ENCODE results near the gene C2orf74. TPM values are rescaled to one million over a fixed set of nuclear protein-coding genes. Genes with fewer than 3 reads are reported as not detected.
A peak's percentile ranks its signal among the peaks of the same experiment; 100 is the strongest.
"Not testable (repeated sequence)": the region's sequence is repeated elsewhere in the genome, so short reads cannot be mapped to it uniquely, and the experiment has no call there.

Gene C2orf74
- total RNA-seq, 2 experiments from 2014 or later: 7.6 to 16.1 TPM

DNA sequence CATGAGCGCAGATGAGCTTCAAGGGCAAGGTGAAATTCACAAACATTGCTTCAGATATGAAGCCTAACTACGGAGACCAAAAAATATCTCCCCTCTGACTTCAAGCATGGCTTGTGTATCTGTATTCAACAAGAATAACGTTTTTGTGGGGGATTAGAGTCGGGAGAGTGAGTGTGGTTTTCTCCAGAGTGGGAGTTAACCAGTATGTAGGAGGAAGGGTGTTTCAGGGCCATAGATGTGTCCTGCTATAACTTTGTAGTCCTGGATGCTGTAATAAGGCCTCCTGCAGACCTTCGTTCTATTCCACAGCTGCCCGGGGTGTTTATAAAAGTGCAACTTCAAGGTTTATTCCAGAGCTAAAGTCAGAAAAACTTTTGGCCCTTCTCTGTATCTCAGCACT, 12.9 kb upstream of the C2orf74 start:
- Mint-ChIP-seq H3K27me3 (no peaks in the 10 kb centered on the region), H3K36me3 (peaks cover 19% of the 10 kb centered on the region), H3K4me1 (peaks cover 3% of the 10 kb centered on the region), H3K4me3 (no peak overlapping the region), H3K27ac (no peak overlapping the region), H3K9me3 (no peaks in the 10 kb centered on the region)
- POLR2A ChIA-PET: no interaction called here
- DNase-seq (no peak), ATAC-seq (ENCODE audit: low read depth) (no peak)

DNA sequence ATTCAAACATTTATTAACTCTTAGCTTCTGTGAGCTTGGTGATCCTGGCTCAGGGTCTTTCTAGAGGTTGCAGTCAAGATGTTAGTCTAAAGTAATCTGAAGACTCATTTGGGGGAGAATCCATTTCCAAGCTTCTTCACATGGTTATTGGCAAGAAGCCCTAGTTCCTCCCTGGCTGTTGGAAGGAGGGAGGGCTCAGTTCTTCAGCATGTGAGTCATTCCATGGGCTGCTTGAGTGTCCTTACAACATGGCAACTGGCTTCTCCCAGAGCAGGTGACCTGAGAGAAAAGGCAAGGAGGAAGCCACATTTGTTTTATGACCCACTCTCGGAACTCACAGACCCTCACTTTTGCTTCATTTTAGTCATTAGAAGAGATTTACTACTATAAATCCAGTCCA, 10.6 kb upstream of the C2orf74 start:
- Mint-ChIP-seq H3K9me3 (no peaks in the 10 kb centered on the region), H3K4me1 (no peaks in the 10 kb centered on the region), H3K36me3 (peaks cover 21% of the 10 kb centered on the region), H3K4me3 (no peak overlapping the region), H3K27ac (no peak overlapping the region), H3K27me3 (no peaks in the 10 kb centered on the region)
- ATAC-seq (ENCODE audit: low read depth) (no peak), DNase-seq (no peak)
- POLR2A ChIA-PET: no interaction called here

DNA sequence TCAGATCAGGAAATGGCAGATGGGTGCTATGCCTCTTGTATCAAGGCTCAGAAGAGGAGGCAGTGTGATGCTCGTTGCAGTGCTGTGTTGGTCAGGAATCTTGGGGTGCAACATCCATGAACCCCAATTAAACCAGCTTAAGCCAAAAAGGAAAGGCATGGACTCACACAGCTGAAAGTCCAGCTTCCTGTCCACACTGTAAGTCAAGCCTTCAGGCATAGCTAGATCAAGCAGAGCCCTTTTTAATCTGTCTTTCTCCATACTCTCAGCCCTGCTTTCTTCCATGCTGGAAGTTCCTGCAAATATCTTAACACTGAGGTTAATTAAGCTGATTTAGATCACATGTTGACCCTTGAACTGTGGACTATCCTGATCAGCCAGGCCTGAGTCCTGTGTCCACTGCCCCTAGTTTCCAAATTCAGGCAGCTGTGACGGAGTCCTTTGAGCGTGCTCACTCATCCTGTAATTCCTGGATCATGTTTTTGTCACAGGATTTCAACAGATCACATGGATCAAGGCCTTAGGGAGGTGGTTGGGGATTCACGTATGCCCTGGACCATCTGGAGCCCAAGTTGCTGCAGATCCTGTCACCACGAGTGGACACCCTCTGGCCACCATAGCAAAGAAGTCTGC, 4.5 kb upstream of the C2orf74 start:
- peaks cover 31% of the 10 kb centered on the region for H3K36me3 Mint-ChIP-seq
- POLR2A ChIA-PET: no interaction called here

DNA sequence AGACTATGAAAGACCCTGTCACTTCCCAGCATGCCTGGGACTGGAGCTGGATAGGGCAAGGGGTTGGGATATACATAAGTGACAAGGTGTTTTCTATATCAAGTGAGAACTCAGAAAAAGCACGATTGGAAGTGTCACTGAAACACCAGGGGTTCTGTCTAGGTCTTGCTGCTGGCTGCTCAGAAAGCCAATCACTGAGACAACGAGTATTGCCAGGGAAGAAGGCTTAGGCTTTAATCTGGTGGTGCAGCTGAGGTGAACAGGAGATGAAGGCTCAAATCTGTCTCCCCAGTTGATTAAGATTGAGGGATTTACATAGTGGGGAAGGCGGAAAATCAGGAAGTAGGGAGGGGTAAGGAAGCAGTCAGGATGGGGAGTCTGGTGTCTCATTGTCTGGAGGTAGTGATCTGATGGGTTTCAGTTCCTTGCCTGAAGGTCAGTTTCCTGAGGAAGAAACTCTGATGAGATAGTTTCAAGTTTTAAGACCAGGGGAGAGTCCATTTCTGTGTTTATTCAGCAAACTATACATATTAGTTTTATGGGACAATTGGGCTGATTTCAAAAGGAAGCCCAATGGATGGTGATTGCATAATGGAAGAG, 3.5 kb upstream of the C2orf74 start:
- Mint-ChIP-seq H3K4me3 (no peak overlapping the region), H3K27ac (no peak overlapping the region), H3K4me1 (peaks cover 4% of the 10 kb centered on the region), H3K9me3 (peaks cover 6% of the 10 kb centered on the region), H3K36me3 (peaks cover 35% of the 10 kb centered on the region), H3K27me3 (no peaks in the 10 kb centered on the region)
- ATAC-seq (ENCODE audit: low read depth): no peak
- no peak for DNase-seq
- POLR2A ChIA-PET: no interaction called here

More for the DNA sequence above, 4.5 kb upstream of the C2orf74 start:
- no peak for ATAC-seq (ENCODE audit: low read depth)
- no peak for DNase-seq
- no peak overlapping the region for H3K4me3 Mint-ChIP-seq
- H3K27me3 Mint-ChIP-seq: no peaks in the 10 kb centered on the region
- no peak overlapping the region for H3K27ac Mint-ChIP-seq
- H3K9me3 Mint-ChIP-seq: peaks cover 6% of the 10 kb centered on the region
- H3K4me1 Mint-ChIP-seq: no peaks in the 10 kb centered on the region

DNA sequence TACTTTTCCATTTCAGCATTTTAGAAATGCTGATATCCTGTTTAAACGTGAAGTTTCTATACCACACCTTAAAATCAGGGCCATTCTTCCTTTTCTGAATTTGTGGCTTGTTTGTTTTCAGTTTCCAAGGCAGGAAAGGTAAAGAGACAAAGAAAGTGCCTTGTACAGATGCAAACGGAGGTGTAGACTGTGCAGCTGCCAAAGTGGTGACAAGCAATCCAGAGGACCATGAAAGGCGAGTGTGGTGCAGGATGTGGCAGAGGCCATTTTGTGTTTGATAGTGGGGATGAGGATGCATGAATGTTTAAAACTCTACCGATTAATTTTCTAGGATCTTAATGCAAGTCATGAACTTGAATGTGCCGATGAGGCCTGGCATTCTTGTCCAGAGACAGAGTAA, 733 bp downstream of the C2orf74 start:
- peaks cover 7% of the 10 kb centered on the region for H3K4me1 Mint-ChIP-seq
- H3K4me3 Mint-ChIP-seq: no peak overlapping the region
- H3K27me3 Mint-ChIP-seq: no peaks in the 10 kb centered on the region
- ATAC-seq (ENCODE audit: low read depth): no peak
- H3K36me3 Mint-ChIP-seq: peaks cover 42% of the 10 kb centered on the region
- H3K27ac Mint-ChIP-seq: peak overlapping the region; percentile 19
- DNase-seq: no peak
- H3K9me3 Mint-ChIP-seq: peaks cover 6% of the 10 kb centered on the region
- POLR2A ChIA-PET: interaction anchor here (0.6 to 0.9 kb wide), 2 partner anchors 8 to 14 kb away, joined by 4 read pairs; no protein-coding TSS in a partner anchor

DNA sequence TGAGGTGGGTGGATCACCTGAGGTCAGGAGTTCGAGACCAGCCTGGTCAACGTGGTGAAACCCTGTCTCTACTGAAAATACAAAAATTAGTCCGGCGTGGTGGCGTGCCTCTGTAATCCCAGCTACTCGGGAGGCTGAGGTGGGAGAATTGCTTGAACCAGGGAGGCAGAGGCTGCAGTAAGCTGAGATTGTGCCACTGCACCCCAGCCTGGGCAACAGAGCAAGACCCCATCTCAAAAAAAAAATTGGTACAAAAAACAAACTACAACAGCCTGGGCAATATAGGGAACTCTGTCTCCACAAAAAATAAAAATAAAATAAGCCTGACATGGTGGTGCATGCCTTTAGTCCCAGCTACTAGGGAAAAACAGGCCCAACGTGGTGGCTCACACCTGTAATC, 3.1 kb downstream of the C2orf74 start:
- ATAC-seq (ENCODE audit: low read depth); H3K27me3 Mint-ChIP-seq; H3K4me3 Mint-ChIP-seq; H3K27ac Mint-ChIP-seq; H3K9me3 Mint-ChIP-seq; POLR2A ChIA-PET; DNase-seq; H3K4me1 Mint-ChIP-seq: not testable (repeated sequence)
- peaks cover 29% of the 10 kb centered on the region for H3K36me3 Mint-ChIP-seq

DNA sequence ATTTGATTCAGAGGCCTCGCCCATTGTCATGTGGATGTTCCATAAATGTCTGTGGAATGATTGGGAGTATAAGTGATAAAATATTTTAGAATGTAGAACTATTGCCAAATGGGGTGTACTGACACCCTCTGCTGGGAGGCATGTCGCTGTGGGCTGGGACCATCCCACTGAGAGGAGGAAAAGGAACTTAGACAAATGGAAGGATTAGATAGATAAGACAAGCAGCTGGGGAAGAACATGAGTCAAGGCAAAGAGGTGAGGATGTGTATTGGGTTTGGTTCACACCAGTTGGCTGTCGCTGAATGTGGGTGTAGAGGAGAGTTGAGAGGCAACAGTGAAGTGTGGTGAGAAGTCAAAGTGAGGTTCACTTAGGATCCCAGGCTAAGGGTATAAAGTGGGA, 4.0 kb downstream of the C2orf74 start:
- Mint-ChIP-seq H3K27me3 (no peaks in the 10 kb centered on the region), H3K36me3 (peaks cover 28% of the 10 kb centered on the region), H3K4me1 (peaks cover 7% of the 10 kb centered on the region), H3K4me3 (no peak overlapping the region), H3K9me3 (no peaks in the 10 kb centered on the region), H3K27ac (peak overlapping the region; percentile 11)
- no peak for DNase-seq
- ATAC-seq (ENCODE audit: low read depth): no peak
- POLR2A ChIA-PET: no interaction called here

DNA sequence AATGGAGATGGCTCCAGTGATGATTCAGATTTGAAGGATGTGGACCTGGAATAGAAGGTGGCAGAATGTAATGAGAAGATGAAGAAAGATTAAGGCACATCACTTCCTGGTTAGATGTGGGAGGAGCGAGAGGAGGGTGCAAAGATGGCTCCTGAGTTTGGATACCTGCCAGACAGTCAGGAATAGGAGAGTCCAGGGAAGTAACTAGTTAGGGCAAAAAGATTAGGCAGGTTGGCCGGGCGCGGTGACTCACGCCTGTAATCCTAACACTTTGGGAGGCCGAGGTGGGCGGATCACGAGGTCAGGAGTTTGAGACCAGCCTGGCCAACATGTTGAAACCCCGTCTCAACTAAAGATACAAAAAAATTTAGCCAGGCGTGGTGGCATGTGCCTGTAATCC, 5.6 kb downstream of the C2orf74 start:
- ATAC-seq (ENCODE audit: low read depth) (no peak), DNase-seq (no peak)
- Mint-ChIP-seq H3K27ac (peak overlapping the region; percentile 10), H3K36me3 (peaks cover 21% of the 10 kb centered on the region), H3K4me3 (no peak overlapping the region), H3K27me3 (no peaks in the 10 kb centered on the region), H3K4me1 (peaks cover 7% of the 10 kb centered on the region), H3K9me3 (no peaks in the 10 kb centered on the region)
- POLR2A ChIA-PET: interaction anchor here (0.6 to 1.3 kb wide), 2 partner anchors 9 to 148 kb away, joined by 3 to 7 read pairs; no protein-coding TSS in a partner anchor

DNA sequence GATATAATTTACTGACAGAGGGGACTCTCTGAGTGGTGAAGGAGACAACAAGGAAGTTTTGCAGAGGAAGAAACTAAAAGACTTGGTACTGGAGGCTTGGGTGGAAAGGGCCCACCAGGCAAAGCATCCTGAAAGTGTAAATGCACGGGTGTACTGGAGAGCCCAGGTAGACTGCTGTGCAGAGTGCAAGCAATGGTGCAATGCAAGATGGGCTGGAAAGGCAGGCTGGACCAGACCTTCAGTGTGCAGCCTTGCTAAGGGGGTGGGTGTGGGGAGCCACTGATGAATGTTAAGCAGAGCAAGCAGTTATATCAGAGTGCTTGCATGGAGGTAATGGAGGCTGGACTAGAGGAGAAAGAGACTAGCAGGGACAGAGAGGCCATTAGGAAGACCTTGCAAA, 10.7 kb downstream of the C2orf74 start:
- H3K9me3 Mint-ChIP-seq: no peaks in the 10 kb centered on the region
- H3K27ac Mint-ChIP-seq: no peak overlapping the region
- peaks cover 8% of the 10 kb centered on the region for H3K27me3 Mint-ChIP-seq
- no peak overlapping the region for H3K4me3 Mint-ChIP-seq
- DNase-seq (no peak), ATAC-seq (ENCODE audit: low read depth) (no peak)
- H3K4me1 Mint-ChIP-seq: peaks cover 6% of the 10 kb centered on the region
- POLR2A ChIA-PET: no interaction called here
- peaks cover 2% of the 10 kb centered on the region for H3K36me3 Mint-ChIP-seq

DNA sequence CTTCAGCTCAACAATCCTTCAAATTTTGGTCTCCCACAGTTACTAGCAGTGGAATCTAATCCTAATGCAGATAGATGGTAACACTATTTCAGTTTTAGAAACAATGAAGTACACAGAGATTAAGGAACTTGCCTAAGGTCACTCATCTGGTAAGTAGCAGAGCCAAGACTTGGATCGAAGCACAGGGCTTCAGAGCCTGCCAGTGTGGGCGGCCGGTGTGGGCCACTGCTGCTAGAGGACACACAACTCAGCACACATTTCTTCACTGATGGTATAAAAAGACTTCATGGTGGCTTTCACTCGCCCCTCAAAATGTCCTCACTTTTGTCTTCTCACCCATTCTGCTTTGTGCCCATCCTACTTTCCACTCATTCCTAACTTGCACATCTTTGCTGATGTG, 11.1 kb downstream of the C2orf74 start:
- no peak overlapping the region for H3K27ac Mint-ChIP-seq
- peaks cover 6% of the 10 kb centered on the region for H3K4me1 Mint-ChIP-seq
- peaks cover 8% of the 10 kb centered on the region for H3K27me3 Mint-ChIP-seq
- H3K4me3 Mint-ChIP-seq: no peak overlapping the region
- no peaks in the 10 kb centered on the region for H3K9me3 Mint-ChIP-seq
- DNase-seq (no peak), ATAC-seq (ENCODE audit: low read depth) (no peak)
- POLR2A ChIA-PET: no interaction called here
- H3K36me3 Mint-ChIP-seq: peaks cover 2% of the 10 kb centered on the region

DNA sequence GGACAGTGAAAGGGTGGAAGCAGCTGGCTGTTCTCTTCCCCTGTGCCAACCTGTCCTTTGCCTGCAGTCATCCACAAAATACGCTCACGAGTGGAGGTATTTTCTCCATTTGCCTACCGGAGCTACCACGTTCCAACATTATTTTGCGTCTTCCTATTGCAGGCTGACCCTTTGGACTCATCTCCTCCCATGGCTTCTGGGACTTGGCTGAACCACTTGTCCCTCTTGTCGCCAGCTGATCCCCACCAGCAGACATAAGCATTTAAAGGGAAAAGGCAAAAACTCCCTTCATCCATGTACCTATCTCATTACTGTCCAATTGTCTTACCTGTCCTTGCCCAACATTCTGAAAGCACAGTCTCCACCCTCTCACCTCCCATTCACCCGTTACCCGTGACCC, 13.0 kb downstream of the C2orf74 start:
- DNase-seq (no peak), ATAC-seq (ENCODE audit: low read depth) (no peak)
- Mint-ChIP-seq H3K27ac (no peak overlapping the region), H3K4me1 (peaks cover 23% of the 10 kb centered on the region), H3K9me3 (no peaks in the 10 kb centered on the region), H3K36me3 (peaks cover 13% of the 10 kb centered on the region), H3K27me3 (peaks cover 8% of the 10 kb centered on the region), H3K4me3 (no peak overlapping the region)
- POLR2A ChIA-PET: no interaction called here

DNA sequence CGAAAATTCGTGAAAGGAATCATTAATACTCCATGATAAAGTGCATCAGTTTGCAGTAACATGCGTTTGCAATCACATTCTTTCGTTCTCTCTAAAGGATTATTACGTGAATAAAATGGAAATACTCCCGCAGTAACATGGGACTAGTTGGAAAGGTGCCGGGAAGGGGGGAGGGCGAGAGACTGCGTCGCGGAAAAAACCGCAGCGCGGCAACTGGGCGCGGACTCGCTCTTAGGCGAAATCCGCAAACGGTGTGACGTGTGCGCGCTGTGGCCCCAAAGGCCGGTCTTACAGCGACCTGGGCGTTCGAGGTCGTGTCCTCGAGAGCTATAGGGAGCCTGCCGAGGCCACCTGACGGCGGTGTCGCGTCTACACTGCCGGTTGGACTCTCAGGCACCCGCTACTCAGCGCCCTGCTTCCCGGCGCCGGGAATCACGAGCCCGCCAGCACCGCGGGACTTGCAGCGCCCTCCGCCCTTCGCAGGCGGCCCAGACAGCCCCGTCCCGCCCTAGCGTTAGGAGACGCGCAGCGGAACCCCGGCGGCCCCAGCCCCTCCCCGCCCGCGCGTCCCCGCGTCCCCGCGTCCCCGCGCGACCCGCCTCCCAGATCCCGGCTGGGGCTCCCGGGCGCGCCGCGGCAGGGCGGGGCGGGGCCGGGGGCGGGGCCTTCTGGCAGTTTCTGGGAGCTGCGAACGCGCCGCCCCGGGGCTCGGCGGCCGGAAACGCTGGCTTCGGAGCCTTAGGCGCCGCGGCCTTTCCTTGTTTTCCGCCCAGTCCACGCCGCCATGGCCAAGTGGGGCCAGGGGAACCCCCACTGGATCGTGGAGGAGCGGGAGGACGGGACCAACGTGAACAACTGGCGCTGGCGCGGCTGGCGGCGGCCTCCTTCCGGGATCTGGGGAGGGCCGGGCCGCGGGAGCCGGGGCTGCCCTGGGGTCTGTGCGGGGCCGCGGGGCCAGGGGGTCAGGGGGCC, 15.1 kb downstream of the C2orf74 start:
- Mint-ChIP-seq H3K27me3 (peaks cover 8% of the 10 kb centered on the region), H3K36me3 (peaks cover 24% of the 10 kb centered on the region), H3K4me1 (peaks cover 39% of the 10 kb centered on the region), H3K9me3 (no peaks in the 10 kb centered on the region), H3K27ac (peak overlapping the region; percentile 78), H3K4me3 (peak overlapping the region; percentile 94)
- peak; percentile 89 for ATAC-seq (ENCODE audit: low read depth)
- POLR2A ChIA-PET: interaction anchor here (0.5 to 3.3 kb wide), 23 partner anchors 9 to 676 kb away, joined by 3 to 23 read pairs (median 5); partner anchors contain the start of genes C2orf74, FAM161A, PAPOLG and PEX13
- DNase-seq: peak; percentile 99

DNA sequence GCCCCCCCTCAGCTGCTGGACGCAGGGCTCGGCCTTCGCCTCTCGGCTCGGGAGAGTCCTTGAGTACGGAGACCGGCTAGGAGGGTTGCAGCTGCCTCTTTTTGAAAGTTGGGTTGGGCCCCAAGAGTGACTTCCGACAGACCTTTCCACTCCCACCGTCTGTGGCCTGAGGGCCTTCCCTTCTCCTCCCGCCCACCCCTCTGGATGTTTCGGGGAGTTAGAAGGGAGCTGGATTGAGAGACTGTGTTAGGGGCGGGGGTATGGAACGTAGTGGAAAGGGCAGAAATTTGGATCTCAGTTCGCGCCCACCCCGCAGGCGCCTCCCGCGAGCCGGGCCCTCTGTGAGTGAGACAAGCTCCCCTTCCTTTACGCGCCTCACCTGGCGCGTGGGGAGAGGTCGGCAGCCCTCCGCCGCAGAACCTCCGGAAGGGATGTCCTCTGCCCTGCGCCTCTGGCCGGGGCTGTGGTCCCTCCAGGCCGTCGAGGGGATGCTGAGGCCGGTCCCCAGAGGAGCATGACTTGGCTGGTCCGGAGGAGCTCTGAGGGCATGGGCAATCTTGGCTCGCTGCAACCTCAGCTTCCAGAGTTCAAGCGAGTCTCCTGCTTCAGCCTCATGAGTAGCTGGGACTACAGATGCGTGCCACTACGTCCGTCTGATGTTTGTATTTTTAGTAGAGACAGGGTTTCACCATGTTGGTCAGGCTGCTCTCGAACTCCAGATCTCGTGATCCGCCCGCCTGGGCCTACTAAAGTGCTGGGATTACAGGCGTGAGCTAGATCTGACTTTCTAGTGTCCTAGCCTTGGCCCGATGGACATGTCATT, 15.9 kb downstream of the C2orf74 start:
- peaks cover 31% of the 10 kb centered on the region for H3K36me3 Mint-ChIP-seq
- POLR2A ChIA-PET: interaction anchor here (0.9 to 3.3 kb wide), 19 partner anchors 10 to 676 kb away, joined by 3 to 23 read pairs (median 5); partner anchors contain the start of genes C2orf74, FAM161A, PAPOLG and PEX13
- no peaks in the 10 kb centered on the region for H3K9me3 Mint-ChIP-seq
- peaks cover 8% of the 10 kb centered on the region for H3K27me3 Mint-ChIP-seq
- H3K4me1 Mint-ChIP-seq: peaks cover 45% of the 10 kb centered on the region
- H3K27ac Mint-ChIP-seq: peak overlapping the region; percentile 92
- peak overlapping the region; percentile 94 for H3K4me3 Mint-ChIP-seq
- peak; percentile 7 for ATAC-seq (ENCODE audit: low read depth)
- peak; percentile 68 for DNase-seq

Measured in activated naive CD8-positive, alpha-beta T cell treated with anti-CD3 and anti-CD28 coated beads, Interleukin-2, amount 10 ng/mL, durations not matched to agents 7 days and 5 days (primary cell).